Measurements from ENCODE around the gene CAVIN3.
"Not testable (repeated sequence)": the region's sequence is repeated elsewhere in the genome, so short reads cannot be mapped to it uniquely, and the experiment has no call there.

The CAVIN3 gene

DNA sequence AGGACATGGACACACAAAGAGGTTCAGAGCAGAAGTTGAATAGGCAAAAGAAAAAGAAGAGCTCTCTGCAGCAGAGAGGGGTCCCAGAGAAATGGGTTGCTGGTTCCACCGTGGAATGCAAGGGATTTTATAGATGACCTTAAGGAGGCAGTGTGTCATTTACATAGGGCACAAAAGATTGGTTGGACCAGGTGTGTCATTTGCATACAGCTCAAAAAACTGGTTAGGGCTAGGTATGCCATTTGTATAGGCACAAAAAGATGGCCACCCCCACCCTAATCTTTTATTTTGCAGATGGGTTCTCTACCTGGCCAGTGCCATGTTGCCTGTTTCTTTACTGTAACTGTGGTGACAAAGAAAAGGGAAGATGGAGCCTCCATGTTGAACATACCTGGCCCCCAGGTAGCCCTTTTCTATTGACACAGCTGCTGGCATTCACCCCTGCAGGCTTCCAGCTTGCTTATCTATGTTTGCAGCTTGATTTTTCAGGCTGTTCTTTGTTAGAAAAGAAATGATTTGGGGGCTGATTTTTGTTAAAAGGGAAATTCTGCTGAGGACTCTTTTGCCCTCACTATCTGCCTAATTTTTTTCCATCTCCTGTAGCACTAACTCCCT is 3.1 kb upstream of the CAVIN3 start:
- DNase-seq, result no peak

DNA sequence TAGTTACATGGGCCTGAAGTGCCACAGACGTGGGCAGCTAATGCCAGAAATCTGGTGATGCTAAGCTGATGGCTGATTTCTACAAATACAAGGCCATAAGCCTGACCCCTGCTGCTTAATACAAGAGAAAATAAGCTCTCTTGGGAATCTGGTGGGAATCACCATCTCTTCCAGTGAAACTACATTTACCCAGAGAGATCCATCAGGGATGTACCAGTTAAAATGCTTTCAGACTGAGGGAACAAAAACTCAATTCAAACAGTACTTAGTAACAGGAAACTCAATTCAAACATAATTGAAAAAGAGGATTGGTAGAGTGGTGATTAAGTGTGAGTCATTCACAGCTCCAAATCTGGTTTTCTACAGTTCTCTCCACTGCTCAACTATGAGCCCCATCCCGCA is 1.7 kb upstream of the CAVIN3 start:
- no peak for DNase-seq

GRCh38 chr11:6321356-6321755 is 1.1 kb upstream of the CAVIN3 start:
- DNase-seq, result no peak

GRCh38 chr11:6319704-6320410 is 444 bp downstream of the CAVIN3 start:
- DNase-seq, result peak; percentile 89

DNA sequence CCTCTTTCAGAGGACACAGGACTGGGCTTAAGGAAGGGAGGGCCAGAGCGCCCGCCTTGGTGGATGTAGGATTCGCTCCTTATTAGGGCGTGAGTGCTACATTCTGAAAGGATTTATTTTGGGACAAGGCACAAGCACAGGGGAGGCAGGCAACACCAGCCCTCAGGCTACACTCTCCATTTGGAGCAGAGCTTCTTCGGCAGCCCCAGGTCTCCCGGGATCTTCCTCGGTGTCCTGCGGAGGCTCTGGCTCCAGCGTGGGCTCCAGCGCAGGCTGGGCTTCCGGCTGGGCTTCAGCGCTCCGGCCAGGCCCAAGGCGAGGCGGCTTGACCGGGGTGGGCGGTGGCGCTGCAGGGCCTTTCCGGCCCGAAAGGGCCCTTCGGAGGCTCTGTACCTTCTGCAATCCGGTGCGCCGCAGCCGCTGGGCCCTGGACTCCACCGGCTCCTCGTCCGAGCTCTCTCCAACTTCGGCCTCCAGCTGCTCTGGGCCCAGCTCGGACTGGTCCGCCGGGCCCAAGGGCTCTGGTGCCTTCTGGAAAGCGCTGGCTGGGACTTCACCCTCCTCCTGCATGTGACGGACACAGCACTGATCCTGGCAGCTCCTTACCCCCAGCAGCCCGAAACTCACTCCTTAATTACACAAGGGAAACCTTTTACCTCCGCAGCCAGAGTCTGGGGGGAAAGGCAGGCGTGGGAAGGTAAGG is 1.1 kb downstream of the CAVIN3 start:
- DNase-seq, result peak; percentile 81

- no peak for DNase-seq
Measured at GRCh38 chr11:6318204-6318603, 2.1 kb downstream of the CAVIN3 start.

DNA sequence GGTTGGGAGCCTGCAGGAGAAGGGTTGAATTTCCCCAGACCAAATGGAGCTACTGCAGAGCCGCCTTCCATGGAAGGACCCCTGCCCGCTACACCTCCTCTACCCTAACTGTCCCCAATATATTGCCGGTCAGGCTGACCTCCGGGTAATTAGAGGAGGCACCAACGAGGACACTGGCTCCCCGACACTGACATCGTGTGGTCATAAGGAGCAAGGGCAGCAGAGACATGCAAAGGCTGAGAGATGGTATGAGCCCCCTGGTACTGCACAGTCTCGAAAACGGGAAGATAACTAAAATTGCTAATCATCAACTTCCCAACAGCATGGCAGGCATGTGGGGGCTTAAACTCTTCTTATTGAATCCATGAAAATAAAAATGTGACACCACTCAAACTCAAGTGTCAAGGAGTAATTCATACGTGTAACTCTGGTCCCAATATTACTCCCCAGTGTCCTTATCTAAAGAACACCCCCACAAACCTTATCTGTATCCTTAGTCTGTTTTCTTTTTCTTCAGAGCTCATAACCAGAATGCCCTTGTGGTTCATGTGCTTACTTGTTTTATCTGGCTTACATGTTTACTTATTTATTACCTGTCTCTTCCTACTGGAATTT is 4.4 kb downstream of the CAVIN3 start:
- peak; percentile 71 for DNase-seq

DNA sequence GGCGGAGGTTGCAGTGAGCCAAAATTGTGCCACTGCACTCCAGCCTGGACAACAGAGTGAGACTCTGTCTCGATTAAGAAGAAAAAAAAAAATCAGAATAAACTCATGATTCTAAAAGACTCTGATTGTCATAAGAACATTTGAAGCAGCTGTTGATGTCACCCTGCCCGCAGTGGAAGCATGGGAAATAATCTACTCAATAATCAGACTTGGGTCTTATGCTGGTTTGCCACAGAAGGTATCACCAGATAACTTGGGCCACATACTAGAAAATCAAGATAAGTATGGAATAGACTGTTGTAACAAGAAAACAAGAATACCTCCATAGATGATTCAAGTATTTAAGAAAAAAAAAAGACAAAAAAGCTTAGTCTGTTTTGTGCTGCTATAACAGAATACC is 8.2 kb downstream of the CAVIN3 start:
- no peak for DNase-seq

DNA sequence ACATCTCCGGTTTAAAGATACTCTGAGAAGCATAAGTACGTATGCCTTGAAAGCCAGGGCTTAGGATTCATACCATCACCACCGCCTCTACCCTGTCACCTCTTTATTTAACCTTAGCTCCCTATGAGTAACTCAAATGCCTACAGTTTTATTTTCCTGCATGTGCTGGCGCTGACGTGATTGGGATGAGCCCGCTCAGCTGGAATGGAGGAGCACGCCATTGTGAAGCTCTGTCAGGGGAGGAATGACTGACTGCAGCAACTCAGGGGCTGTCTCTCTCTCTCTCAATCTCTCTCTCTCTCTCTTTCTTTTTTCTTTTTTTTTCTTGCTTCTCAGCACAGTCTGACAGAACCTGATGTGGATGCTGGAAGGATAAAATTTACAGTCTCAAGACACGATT is 12.4 kb downstream of the CAVIN3 start:
- no peak for DNase-seq

DNA sequence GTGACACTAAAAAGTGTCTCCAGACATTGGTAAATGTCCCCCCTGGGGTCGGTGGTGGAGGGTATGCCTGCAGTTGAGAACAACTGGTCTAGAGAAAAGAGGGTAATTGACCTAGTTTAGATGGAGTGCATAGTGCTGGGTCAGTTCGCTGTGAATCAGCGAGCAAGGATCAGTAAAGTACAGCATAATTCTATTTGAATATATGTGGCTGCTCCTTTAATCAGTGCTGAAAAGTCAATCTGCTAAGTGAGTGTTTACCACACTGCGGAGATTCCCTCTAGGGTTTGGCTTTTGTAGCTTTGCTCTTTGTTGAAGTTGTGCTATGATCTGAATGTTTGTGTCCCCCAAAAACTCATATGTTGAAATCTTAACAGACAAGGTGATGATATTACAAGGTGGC is 15.0 kb downstream of the CAVIN3 start:
- no peak for DNase-seq

DNA sequence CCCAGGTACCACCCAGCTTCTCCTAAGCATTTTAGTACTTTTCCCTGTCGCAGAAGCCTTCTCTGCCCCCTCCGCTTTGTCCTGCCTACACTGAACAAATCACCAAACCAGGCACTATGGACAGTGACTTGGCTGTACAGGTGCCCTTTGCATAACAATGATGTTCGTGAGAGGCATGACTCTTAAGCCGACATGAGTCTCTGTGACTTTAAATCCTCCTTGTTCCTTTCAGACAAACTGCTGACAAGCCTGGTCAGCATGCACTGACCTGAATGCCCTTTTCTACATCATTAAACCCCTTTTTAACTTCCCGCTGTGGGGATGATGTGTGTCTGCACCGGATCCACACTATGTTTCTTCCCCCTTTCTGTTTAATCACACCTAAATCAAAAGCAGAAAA is 16.6 kb downstream of the CAVIN3 start:
- peak; percentile 61 for DNase-seq

- DNase-seq, result no peak
Measured at GRCh38 chr11:6301096-6301495, 19.2 kb downstream of the CAVIN3 start.

DNA sequence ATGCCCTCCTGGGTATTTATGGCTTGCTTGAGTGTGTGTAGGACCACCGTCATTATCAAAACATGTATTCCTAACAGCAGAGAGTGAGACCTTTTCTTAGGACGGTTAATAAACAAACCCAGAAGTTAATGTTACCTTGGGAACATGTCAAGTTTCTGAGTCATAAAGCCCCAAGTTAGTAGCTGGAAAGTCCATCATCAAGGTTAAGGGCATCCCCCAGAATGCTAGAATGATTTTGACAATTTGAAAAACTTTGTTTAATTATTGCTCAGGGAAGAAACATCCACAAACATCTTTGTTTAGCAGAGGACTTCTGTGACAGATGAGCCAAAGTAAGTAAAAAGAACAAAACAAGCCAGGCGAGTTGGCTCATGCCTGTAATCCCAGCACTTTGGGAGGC is 20.0 kb downstream of the CAVIN3 start:
- DNase-seq, result no peak

GRCh38 chr11:6298605-6299004 is 21.7 kb downstream of the CAVIN3 start:
- no peak for DNase-seq

DNA sequence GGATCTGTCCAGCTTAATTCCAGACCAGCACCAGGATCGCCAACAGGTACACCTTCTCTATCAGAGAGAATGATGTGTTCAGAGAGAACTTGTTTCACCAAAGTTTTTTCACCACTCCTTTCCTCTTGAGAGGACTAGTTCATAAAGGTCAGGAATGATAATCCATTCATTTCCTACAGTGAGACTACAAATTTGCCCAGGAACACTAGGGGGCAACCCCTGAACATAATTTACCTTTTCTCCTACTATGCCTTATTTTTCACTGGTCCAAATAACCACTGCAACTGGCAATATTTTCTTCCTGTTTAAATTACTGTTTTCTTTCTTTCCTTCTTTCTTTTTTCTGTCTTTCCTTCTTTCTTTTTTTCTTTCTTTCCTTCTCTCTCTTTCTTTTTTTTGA is 22.5 kb downstream of the CAVIN3 start:
- no peak for DNase-seq

DNA sequence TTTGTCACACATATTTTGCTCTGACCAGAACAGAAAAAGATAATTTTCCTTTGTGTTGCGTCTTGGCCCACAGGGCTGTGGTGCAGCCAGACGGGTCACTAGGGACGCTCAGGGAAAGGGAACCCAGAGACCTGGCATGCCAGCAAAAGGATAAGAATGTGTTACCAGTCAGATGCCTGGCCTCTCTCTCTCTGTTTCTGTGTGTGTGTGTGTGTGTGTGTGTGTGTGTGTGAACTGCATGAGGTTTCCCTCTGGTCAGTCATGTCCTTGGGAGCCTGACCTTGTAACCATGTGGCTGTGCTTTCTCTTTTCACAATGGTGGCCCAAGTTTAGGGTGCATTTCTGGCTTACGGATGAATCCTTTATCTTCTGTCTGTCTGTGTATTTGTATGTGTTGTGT is 35.3 kb downstream of the CAVIN3 start:
- DNase-seq, result no peak

DNA sequence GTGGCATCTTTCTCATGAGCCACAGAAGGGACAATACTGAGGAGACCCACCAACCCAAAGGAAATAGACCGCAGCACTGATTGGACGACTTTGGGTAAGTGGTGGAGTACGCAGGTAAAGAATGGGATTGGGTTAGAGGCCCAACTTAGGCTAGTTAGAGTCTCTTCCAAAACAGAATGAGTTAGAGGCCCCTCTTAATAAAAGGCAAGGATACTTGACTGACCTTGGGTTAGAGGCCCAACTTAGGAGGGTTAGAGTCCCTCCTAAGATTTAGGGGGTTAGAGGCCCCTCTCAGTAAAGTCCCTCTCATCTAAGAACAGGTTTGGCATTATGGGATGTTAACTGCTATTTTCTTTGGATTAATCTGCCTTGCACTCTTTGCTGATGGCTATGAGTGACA is 36.1 kb downstream of the CAVIN3 start:
- DNase-seq, result no peak

GRCh38 chr11:6283453-6284023 is 36.8 kb downstream of the CAVIN3 start:
- DNase-seq, result no peak

DNA sequence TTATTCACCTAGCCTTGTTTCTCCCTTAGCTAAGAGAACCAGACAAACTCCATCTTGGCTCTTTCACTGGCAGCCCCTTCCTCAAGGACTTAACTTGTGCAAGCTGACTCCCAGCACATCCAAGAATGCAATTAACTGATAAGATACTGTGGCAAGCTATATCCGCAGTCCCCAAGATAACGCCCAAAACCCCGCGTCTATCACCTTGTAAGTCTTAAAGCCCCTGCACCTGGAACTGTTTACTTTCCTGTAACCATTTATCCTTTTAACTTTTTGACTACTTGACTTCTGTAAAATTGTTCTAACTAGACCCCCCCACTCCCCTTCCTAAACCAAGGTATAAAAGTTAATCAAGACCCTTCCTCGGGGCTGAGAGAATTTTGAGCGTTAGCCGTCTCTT is 39.5 kb downstream of the CAVIN3 start:
- not testable (repeated sequence) for DNase-seq

DNA sequence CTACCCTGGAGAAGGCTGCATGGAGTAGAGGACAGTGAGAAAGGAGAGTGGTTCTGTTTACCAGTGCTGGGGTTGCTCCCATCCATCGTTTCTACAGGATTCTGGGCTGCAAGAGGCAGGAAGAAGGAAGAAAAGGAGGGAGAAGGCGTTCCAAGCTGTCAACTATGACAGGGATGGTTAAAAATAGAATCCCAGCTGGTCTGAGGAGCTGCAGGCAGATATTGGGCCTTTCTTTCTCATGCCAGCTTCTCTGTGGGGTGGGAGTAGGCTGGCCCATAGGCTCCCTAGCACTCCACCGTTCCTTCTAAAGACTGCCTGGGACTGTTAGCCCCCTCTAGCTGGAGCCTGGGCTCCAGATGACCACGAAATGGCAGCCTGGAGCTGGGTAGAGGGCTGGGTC is 47.1 kb downstream of the CAVIN3 start:
- no peak for DNase-seq

DNA sequence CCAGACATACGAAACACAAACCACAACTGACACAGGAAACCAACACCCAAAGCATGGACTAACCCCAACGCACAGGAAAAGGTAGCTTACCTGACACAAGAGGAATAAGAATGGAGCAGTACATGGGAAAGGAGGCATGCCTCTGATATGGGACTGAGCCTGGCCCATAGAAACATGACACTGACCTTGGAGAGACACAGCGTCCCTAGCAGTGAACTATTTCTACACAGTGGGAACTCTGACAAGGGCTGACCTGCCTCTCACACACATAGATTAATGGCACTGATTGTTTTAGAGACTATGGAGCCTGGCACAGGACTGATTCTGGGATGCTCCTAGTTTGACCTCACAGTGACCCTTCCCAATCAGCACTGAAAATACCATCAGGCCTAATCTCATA is 48.7 kb downstream of the CAVIN3 start:
- DNase-seq, result no peak

DNA sequence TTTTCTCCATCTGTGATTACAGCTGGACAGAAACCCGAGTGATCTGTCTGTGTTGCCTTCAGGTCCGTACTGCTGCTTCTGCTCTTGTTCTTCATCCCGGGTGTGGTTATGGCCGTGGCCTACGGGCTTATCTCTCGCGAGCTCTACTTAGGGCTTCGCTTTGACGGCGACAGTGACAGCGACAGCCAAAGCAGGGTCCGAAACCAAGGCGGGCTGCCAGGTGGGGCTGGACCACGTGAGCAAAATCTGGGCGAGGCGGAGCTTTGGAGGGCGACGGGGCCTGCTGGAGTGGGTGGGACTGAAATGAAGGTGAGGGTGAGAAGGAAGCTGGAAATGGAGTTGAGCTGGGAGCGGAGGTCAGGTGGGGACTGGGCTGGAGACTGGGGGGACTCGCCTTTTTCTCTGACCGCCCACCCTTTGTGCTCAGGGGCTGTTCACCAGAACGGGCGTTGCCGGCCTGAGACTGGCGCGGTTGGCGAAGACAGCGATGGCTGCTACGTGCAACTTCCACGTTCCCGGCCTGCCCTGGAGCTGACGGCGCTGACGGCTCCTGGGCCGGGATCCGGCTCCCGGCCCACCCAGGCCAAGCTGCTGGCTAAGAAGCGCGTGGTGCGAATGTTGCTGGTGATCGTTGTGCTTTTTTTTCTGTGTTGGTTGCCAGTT is 49.6 kb downstream of the CAVIN3 start:
- no peak for DNase-seq

DNA sequence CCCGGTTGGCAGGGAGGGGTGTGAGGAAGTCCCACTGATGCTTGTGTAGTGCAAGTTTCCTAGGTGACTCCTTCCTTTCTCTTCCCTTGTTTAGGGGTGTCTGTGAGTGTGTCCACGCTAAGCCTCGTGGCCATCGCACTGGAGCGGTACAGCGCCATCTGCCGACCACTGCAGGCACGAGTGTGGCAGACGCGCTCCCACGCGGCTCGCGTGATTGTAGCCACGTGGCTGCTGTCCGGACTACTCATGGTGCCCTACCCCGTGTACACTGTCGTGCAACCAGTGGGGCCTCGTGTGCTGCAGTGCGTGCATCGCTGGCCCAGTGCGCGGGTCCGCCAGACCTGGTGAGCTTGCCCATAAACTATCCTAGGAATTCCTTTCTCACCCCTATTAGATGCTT is 50.3 kb downstream of the CAVIN3 start:
- no peak for DNase-seq
